OCI-LY7 (cell line): ENCODE data around the gene ADCY5.

ENCODE experiments used
- EZH2phosphoT487 ChIP-seq: fragments of 200-600 bp; sonication (generic); IDR thresholded peaks from 2 replicates; pipeline ENCODE4 v1.6.1; 2018; ENCODE audit warnings: low read depth, borderline replicate concordance, mild to moderate bottlenecking, mixed run types, antibody characterized with exemption, low read length, moderate library complexity, mixed read lengths
- TF ChIP-seq, protein P1 (sequence below): fragments of 200-600 bp; sonication (generic); conservative IDR thresholded peaks from 2 replicates; pipeline ENCODE4 v1.5.1; 2014; ENCODE audit warnings: mild to moderate bottlenecking, antibody characterized with exemption, low read length, moderate library complexity, mixed read lengths

DNA sequence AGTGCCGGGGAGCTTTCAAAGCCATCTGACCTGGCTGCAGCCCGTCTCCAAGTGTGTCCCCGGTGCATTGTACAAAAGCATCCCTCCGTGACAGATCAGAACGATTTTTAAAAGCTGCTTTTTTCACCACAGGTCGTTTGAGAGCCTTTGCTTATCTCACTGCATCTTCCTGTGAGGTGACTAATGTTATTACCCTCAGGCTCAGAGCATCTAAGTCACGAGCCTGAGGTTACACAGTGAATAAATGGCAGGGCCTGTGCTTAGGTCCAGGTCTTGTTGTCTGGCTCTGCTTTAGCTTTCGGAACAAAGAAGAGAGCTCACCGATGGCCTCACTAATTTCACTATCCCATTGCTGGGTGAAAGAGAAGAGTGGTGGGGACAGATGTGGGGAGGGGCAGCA, 163.8 kb downstream of the ADCY5 start:
- TF ChIP-seq, protein P1, sequence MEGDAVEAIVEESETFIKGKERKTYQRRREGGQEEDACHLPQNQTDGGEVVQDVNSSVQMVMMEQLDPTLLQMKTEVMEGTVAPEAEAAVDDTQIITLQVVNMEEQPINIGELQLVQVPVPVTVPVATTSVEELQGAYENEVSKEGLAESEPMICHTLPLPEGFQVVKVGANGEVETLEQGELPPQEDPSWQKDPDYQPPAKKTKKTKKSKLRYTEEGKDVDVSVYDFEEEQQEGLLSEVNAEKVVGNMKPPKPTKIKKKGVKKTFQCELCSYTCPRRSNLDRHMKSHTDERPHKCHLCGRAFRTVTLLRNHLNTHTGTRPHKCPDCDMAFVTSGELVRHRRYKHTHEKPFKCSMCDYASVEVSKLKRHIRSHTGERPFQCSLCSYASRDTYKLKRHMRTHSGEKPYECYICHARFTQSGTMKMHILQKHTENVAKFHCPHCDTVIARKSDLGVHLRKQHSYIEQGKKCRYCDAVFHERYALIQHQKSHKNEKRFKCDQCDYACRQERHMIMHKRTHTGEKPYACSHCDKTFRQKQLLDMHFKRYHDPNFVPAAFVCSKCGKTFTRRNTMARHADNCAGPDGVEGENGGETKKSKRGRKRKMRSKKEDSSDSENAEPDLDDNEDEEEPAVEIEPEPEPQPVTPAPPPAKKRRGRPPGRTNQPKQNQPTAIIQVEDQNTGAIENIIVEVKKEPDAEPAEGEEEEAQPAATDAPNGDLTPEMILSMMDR: no peak
- TF ChIP-seq EZH2phosphoT487: no peak
